Measurements from ENCODE around the gene PRRG2.

GRCh38 chr19:49560358-49560900 is 20.7 kb upstream of the PRRG2 start:
- TF ChIP-seq CTCF (optimal IDR thresholded peaks at IDR 0.05 in 1 of 3, IDR thresholded peaks at IDR 0.05 in 1 of 3, conservative IDR thresholded peaks at IDR 0.05 in 1 of 3; ENCODE audit: extremely low read depth in 1 of 3, insufficient read depth in 2 of 3, low read length in 3 of 3), result no peak
- no peak for TF ChIP-seq EZH2 (IDR thresholded peaks at IDR 0.05; ENCODE audit: low read length)

Data from keratinocyte (primary cell).